CD4-positive, alpha-beta memory T cell (primary cell): Measurements from ENCODE around the gene HAND1. TPM values are rescaled to one million over a fixed set of nuclear protein-coding genes. Genes with fewer than 3 reads are reported as not detected.

Experiments used
- CTCF ChIA-PET: fragments of 350-600 bp; sonication (Branson Sonifier 250); formaldehyde crosslinking; loops from one replicate; lab custom pipeline; 2021; ENCODE audit warnings: inconsistent platforms; ENCODE audit not compliant: partially characterized antibody; lab: Charles Lee
- POLR2A ChIA-PET: fragments of 350-600 bp; sonication (Branson Sonifier 250); formaldehyde crosslinking; loops from one replicate; lab custom pipeline; 2021; ENCODE audit not compliant: partially characterized antibody; lab: Charles Lee
- DNase-seq, 5 donors: peaks; one replicate each; pipeline versions ENCODE4 v3.0.0 to v3.0.0-alpha.2; 2020 to 2022; ENCODE audit warnings: mixed read lengths in 1 of 5
- H3K27ac ChIP-seq: one replicate; pipeline ENCODE4 v1.7.0; 2013; ENCODE audit warnings: low read depth, low read length
- H3K27me3 ChIP-seq: 2 replicates; pipeline ENCODE4 v1.7.0; 2013; ENCODE audit warnings: mild to moderate bottlenecking, low read length, moderate library complexity; ENCODE audit not compliant: insufficient read depth
- H3K36me3 ChIP-seq: 2 replicates; pipeline ENCODE4 v1.7.0; 2013; ENCODE audit warnings: mild to moderate bottlenecking, low read length, moderate library complexity; ENCODE audit not compliant: insufficient read depth
- H3K4me1 ChIP-seq: 2 replicates; pipeline ENCODE4 v1.7.0; 2013; ENCODE audit warnings: mild to moderate bottlenecking, low read length, moderate library complexity; ENCODE audit not compliant: insufficient read depth
- H3K4me3 ChIP-seq, 2 donors: one replicate each; pipeline ENCODE4 v1.7.0; 2013; ENCODE audit warnings: low read length in 2 of 2, mild to moderate bottlenecking in 1 of 2
- H3K9me3 ChIP-seq, 2 donors: one replicate each; pipeline ENCODE4 v1.7.0; 2013; ENCODE audit warnings: low read length in 2 of 2, control low read depth in 1 of 2; ENCODE audit not compliant: control insufficient read depth in 1 of 2
- H3K27ac Mint-ChIP-seq, 7 donors: one replicate each; pipeline ENCODE4 v1.8.0; 2020 to 2021; ENCODE audit warnings: mixed read lengths in 7 of 7, mild to moderate bottlenecking in 6 of 7, inconsistent platforms in 3 of 7, moderate library complexity in 3 of 7
- H3K27me3 Mint-ChIP-seq, 2 donors: one replicate each; pipeline ENCODE4 v1.8.0; 2020 to 2021; ENCODE audit warnings: mixed read lengths in 2 of 2
- H3K36me3 Mint-ChIP-seq, 2 donors: one replicate each; pipeline ENCODE4 v1.8.0; 2020 to 2021; ENCODE audit warnings: mixed read lengths in 2 of 2, inconsistent platforms in 1 of 2, mild to moderate bottlenecking in 1 of 2
- H3K4me1 Mint-ChIP-seq, 4 donors: one replicate each; pipeline ENCODE4 v1.8.0; 2020 to 2021; ENCODE audit warnings: mixed read lengths in 4 of 4, mild to moderate bottlenecking in 1 of 4
- H3K4me3 Mint-ChIP-seq, 8 donors: one replicate each; pipeline ENCODE4 v1.8.0; 2020 to 2021; ENCODE audit warnings: mixed read lengths in 8 of 8, mild to moderate bottlenecking in 7 of 8, moderate library complexity in 6 of 8, inconsistent platforms in 3 of 8
- H3K9me3 Mint-ChIP-seq, 8 donors: one replicate each; pipeline ENCODE4 v1.8.0; 2020 to 2021; ENCODE audit warnings: mixed read lengths in 8 of 8, mild to moderate bottlenecking in 5 of 8, inconsistent platforms in 3 of 8, moderate library complexity in 1 of 8
- intact Hi-C: fragments of 100-400 bp; cut with micrococcal nuclease; formaldehyde crosslinking; loops from one replicate; pipeline ENCODE4 v1.15.1; 2023
- polyA plus RNA-seq, 2 donors: library from polyadenylated mRNA; unstranded; fragments of 300-500 nt; fragmentation: Illumina TruSeq; gene quantifications; one replicate each; pipeline ENCODE4 v1.2.3, GENCODE V29; 2021
- total RNA-seq, 2 experiments: library from RNA; stranded (reverse); gene quantifications; one replicate each; pipeline ENCODE4 v1.2.3, GENCODE V29; 2021

The HAND1 gene
- total and polyA plus RNA-seq, 4 experiments from 2014 or later = not detected

GRCh38 chr5:154521756-154522155 lies 43.7 kb upstream of the HAND1 start:
- Mint-ChIP-seq H3K4me1 (peaks cover 0 to 2% (median 0%) of the 10 kb centered on the region in 4 donors), H3K36me3 (no peaks in the 10 kb centered on the region), H3K9me3 (no peaks in the 10 kb centered on the region), H3K27ac (no peak overlapping the region), H3K27me3 (peaks cover 39 to 41% of the 10 kb centered on the region in 2 donors), H3K4me3 (no peak overlapping the region)
- ChIA-PET POLR2A (no interaction called here), CTCF (interaction anchor here (1.0 to 2.1 kb wide), 7 partner anchors 10 to 27 kb away, joined by 3 to 11 read pairs (median 8); no protein-coding TSS in a partner anchor)
- peaks cover 3% of the 10 kb centered on the region for H3K4me1 ChIP-seq
- no peaks in the 10 kb centered on the region for H3K27me3 ChIP-seq
- H3K9me3 ChIP-seq = no peaks in the 10 kb centered on the region
- DNase-seq = no peak
- H3K4me3 ChIP-seq = no peak overlapping the region
- no peaks in the 10 kb centered on the region for H3K36me3 ChIP-seq
- H3K27ac ChIP-seq = no peak overlapping the region
- intact Hi-C loops = no loop called here

DNA sequence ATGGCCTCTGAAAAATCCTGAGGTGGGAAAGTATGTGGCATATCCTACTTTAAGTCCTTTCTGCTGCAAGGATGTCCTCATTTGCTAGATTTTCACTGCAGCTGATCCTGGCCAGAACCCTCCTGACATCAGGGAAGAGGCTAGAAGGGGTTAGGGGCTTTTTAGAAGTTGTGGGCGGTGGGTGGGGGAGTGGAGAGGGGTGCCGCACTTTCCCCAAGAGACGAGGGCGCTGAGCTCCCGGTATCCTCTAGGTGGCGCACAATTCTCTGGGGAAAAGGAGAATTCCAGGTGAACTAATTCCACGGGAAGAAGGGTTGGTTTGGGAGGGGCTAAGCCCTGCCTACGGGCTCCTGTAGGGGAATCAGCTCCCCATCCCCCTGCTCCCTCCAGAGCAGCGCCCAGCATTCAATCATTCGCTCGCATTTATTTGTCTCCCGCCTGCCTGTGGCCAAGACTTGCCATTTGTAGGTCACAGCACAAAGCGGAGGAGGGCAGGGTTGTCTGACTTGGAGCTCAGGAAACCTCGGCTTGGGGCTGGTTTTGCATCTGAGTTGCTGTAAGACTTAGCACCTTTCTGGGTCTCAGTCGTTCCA lies 42.9 kb upstream of the HAND1 start:
- Histone ChIP-seq H3K9me3 (no peaks in the 10 kb centered on the region), H3K27me3 (no peaks in the 10 kb centered on the region), H3K4me3 (no peak overlapping the region), H3K4me1 (peaks cover 3% of the 10 kb centered on the region), H3K36me3 (no peaks in the 10 kb centered on the region), H3K27ac (no peak overlapping the region)
- DNase-seq = no peak
- Mint-ChIP-seq H3K9me3 (no peaks in the 10 kb centered on the region), H3K27me3 (peaks cover 35 to 39% of the 10 kb centered on the region in 2 donors), H3K36me3 (no peaks in the 10 kb centered on the region), H3K4me3 (no peak overlapping the region), H3K27ac (no peak overlapping the region), H3K4me1 (peaks cover 0 to 2% (median 0%) of the 10 kb centered on the region in 4 donors)
- intact Hi-C loops = no loop called here
- ChIA-PET CTCF (interaction anchor here (0.9 to 2.1 kb wide), 13 partner anchors 9 to 58 kb away, joined by 3 to 11 read pairs (median 4); no protein-coding TSS in a partner anchor), POLR2A (interaction anchor here (0.6 to 1.0 kb wide), 2 partner anchors 9 to 393 kb away, joined by 3 read pairs; no protein-coding TSS in a partner anchor)

- no peaks in the 10 kb centered on the region for H3K9me3 ChIP-seq
- POLR2A ChIA-PET = no interaction called here
- H3K27ac ChIP-seq = no peak overlapping the region
- Mint-ChIP-seq H3K4me1 (peaks cover 0 to 2% (median 0%) of the 10 kb centered on the region in 4 donors), H3K4me3 (no peak overlapping the region), H3K27ac (no peak overlapping the region), H3K27me3 (peaks cover 37 to 42% of the 10 kb centered on the region in 2 donors), H3K9me3 (no peaks in the 10 kb centered on the region), H3K36me3 (no peaks in the 10 kb centered on the region)
- no peaks in the 10 kb centered on the region for H3K36me3 ChIP-seq
- peaks cover 3% of the 10 kb centered on the region for H3K4me1 ChIP-seq
- intact Hi-C loops = no loop called here
- no peak for DNase-seq
- no peaks in the 10 kb centered on the region for H3K27me3 ChIP-seq
- CTCF ChIA-PET = interaction anchor here (0.7 to 2.1 kb wide), 7 partner anchors 10 to 553 kb away, joined by 3 to 9 read pairs (median 3); no protein-coding TSS in a partner anchor
- H3K4me3 ChIP-seq = no peak overlapping the region
Measured at GRCh38 chr5:154519359-154519758, 41.3 kb upstream of the HAND1 start.

DNA sequence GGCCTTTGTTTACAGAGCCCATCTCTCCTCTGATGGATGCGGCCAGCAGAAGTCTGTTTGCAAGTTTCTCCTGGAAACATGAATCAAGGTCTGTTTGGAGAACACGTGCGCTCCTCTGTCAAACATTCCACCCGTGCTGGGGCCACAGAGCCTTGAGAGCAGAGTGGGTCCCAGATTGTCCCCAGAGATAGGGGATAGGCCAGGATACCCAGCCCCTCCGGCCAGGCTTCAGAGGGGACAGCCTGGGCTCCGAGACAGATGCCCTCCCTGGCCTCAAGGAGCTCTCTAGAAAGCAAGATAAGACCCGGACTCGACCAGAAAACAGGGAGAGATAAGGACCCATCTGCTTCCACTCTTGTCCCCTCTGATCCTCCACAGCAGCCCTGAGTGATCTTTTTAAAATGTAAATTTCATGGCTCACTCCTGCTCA lies 40.4 kb upstream of the HAND1 start:
- peaks cover 3% of the 10 kb centered on the region for H3K4me1 ChIP-seq
- H3K4me3 ChIP-seq = no peak overlapping the region
- intact Hi-C loops = no loop called here
- H3K27me3 ChIP-seq = no peaks in the 10 kb centered on the region
- no peak overlapping the region for H3K4me3 Mint-ChIP-seq
- H3K27ac ChIP-seq = no peak overlapping the region
- no peak overlapping the region for H3K27ac Mint-ChIP-seq
- H3K36me3 ChIP-seq = no peaks in the 10 kb centered on the region
- no peaks in the 10 kb centered on the region for H3K9me3 ChIP-seq
- ChIA-PET POLR2A (no interaction called here), CTCF (interaction anchor here (0.7 kb wide), 1 partner anchor 552 kb away, joined by 3 read pairs; no protein-coding TSS in a partner anchor)
- H3K36me3 Mint-ChIP-seq = no peaks in the 10 kb centered on the region
- peaks cover 43 to 47% of the 10 kb centered on the region in 2 donors for H3K27me3 Mint-ChIP-seq
- H3K9me3 Mint-ChIP-seq = no peaks in the 10 kb centered on the region
- peaks cover 0 to 4% (median 2%) of the 10 kb centered on the region in 4 donors for H3K4me1 Mint-ChIP-seq
- no peak for DNase-seq

- peaks cover 0 to 4% (median 2%) of the 10 kb centered on the region in 4 donors for H3K4me1 Mint-ChIP-seq
- no peak overlapping the region for H3K4me3 ChIP-seq
- H3K27me3 ChIP-seq = no peaks in the 10 kb centered on the region
- H3K4me3 Mint-ChIP-seq = no peak overlapping the region
- H3K9me3 Mint-ChIP-seq = no peaks in the 10 kb centered on the region
- intact Hi-C loops = no loop called here
- CTCF ChIA-PET = no interaction called here
- DNase-seq = no peak
- no peak overlapping the region for H3K27ac ChIP-seq
- H3K27me3 Mint-ChIP-seq = peaks cover 40 to 46% of the 10 kb centered on the region in 2 donors
- H3K36me3 ChIP-seq = no peaks in the 10 kb centered on the region
- H3K9me3 ChIP-seq = no peaks in the 10 kb centered on the region
- peaks cover 3% of the 10 kb centered on the region for H3K4me1 ChIP-seq
- POLR2A ChIA-PET = no interaction called here
- H3K36me3 Mint-ChIP-seq = no peaks in the 10 kb centered on the region
- H3K27ac Mint-ChIP-seq = no peak overlapping the region
Measured at GRCh38 chr5:154517810-154518437, 39.9 kb upstream of the HAND1 start.

DNA sequence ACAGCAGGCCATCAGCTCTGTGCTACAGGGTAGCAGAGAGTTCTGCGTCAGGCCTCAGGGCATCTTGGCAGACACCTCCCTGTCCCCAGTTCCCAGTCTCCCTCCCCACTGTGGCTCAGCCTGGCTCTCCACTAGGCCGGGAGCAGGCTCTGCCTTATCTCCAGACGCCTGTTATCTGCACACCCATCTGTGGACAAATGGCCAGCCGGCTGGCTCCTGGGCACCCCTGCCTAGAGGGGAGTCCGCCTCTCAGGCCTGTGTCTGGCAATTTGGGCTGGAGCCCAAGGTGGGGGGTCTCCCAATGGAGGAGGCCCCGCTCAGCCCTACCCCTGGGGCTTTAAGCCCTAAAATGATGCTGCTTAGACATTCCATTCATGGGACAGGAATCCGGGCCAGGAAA lies 39.2 kb upstream of the HAND1 start:
- Histone ChIP-seq H3K36me3 (no peaks in the 10 kb centered on the region), H3K9me3 (no peaks in the 10 kb centered on the region), H3K27ac (no peak overlapping the region), H3K27me3 (no peaks in the 10 kb centered on the region), H3K4me3 (no peak overlapping the region), H3K4me1 (peaks cover 3% of the 10 kb centered on the region)
- H3K9me3 Mint-ChIP-seq = no peaks in the 10 kb centered on the region
- CTCF ChIA-PET = no interaction called here
- H3K27me3 Mint-ChIP-seq = peaks cover 36 to 39% of the 10 kb centered on the region in 2 donors
- no peak overlapping the region for H3K4me3 Mint-ChIP-seq
- POLR2A ChIA-PET = no interaction called here
- no peak for DNase-seq
- H3K36me3 Mint-ChIP-seq = no peaks in the 10 kb centered on the region
- intact Hi-C loops = no loop called here
- H3K4me1 Mint-ChIP-seq = peaks cover 0 to 4% (median 2%) of the 10 kb centered on the region in 4 donors
- H3K27ac Mint-ChIP-seq = no peak overlapping the region

- H3K4me1 Mint-ChIP-seq = peaks cover 0 to 4% (median 2%) of the 10 kb centered on the region in 4 donors
- no peak overlapping the region for H3K4me3 Mint-ChIP-seq
- H3K27me3 ChIP-seq = no peaks in the 10 kb centered on the region
- POLR2A ChIA-PET = no interaction called here
- H3K27ac Mint-ChIP-seq = no peak overlapping the region
- no peaks in the 10 kb centered on the region for H3K9me3 ChIP-seq
- CTCF ChIA-PET = no interaction called here
- no peaks in the 10 kb centered on the region for H3K9me3 Mint-ChIP-seq
- intact Hi-C loops = no loop called here
- no peak for DNase-seq
- no peaks in the 10 kb centered on the region for H3K36me3 ChIP-seq
- no peak overlapping the region for H3K27ac ChIP-seq
- no peak overlapping the region for H3K4me3 ChIP-seq
- H3K36me3 Mint-ChIP-seq = no peaks in the 10 kb centered on the region
- peaks cover 3% of the 10 kb centered on the region for H3K4me1 ChIP-seq
- H3K27me3 Mint-ChIP-seq = peaks cover 34% of the 10 kb centered on the region in 2 donors
Measured at GRCh38 chr5:154516475-154516874, 38.4 kb upstream of the HAND1 start.
